DND-41 (cell line): ENCODE results near the gene STARD9.

Experiments
- ATAC-seq: fragments of 200-7000 bp; cut with Tn5 transposase; 3 replicates; pipeline ENCODE4 v1.9.1; 2021; ENCODE audit warnings: low read depth; ENCODE audit not compliant: insufficient read depth
- DNase-seq: peaks from one replicate; pipeline ENCODE4 v3.0.0-alpha.2; 2020
- H2AFZ ChIP-seq: 2 replicates; pipeline ENCODE4 v1.6.0; 2012; ENCODE audit warnings: low read depth, low read length
- H3K27ac ChIP-seq: 2 replicates; pipeline ENCODE4 v1.5.1; 2012; ENCODE audit warnings: low read length, inconsistent platforms
- H3K27me3 ChIP-seq: fragments of 200-600 bp; sonication (generic); 2 replicates; pipeline ENCODE4 v1.6.0; 2012; ENCODE audit warnings: low read length, mild to moderate bottlenecking, inconsistent platforms; ENCODE audit not compliant: insufficient read depth, poor library complexity
- H3K36me3 ChIP-seq: 2 replicates; pipeline ENCODE4 v1.5.1; 2012; ENCODE audit warnings: low read length, inconsistent platforms; ENCODE audit not compliant: insufficient read depth
- H3K4me1 ChIP-seq: 2 replicates; pipeline ENCODE4 v1.5.1; 2012; ENCODE audit warnings: mild to moderate bottlenecking, low read length; ENCODE audit not compliant: insufficient read depth
- H3K4me2 ChIP-seq: 2 replicates; pipeline ENCODE4 v1.6.0; 2012; ENCODE audit warnings: mild to moderate bottlenecking, moderate library complexity, low read length, inconsistent platforms; ENCODE audit not compliant: insufficient read depth
- H3K4me3 ChIP-seq, 2 experiments: fragments of 200-600 bp in 1 of 2; shearing (Covaris generic) in 1 of 2; 2 replicates each; pipeline ENCODE4 v1.5.1; 2012 to 2016; ENCODE audit warnings: inconsistent platforms in 2 of 2, low read length in 2 of 2, mild to moderate bottlenecking in 2 of 2, low read depth in 1 of 2, moderate library complexity in 1 of 2
- H3K79me2 ChIP-seq: 2 replicates; pipeline ENCODE4 v1.6.0; 2012; ENCODE audit warnings: low read length, inconsistent platforms; ENCODE audit not compliant: insufficient read depth
- H3K9ac ChIP-seq: 2 replicates; pipeline ENCODE4 v1.6.0; 2012; ENCODE audit warnings: low read depth, mild to moderate bottlenecking, inconsistent platforms, low read length, moderate library complexity
- H3K9me3 ChIP-seq: 2 replicates; pipeline ENCODE4 v1.5.1; 2012; ENCODE audit warnings: low read length, moderate library complexity, mild to moderate bottlenecking, inconsistent platforms; ENCODE audit not compliant: insufficient read depth, severe bottlenecking
- H4K20me1 ChIP-seq: 2 replicates; pipeline ENCODE4 v1.6.0; 2012; ENCODE audit warnings: low read length; ENCODE audit not compliant: insufficient read depth
- CTCF ChIP-seq: IDR thresholded peaks from 2 replicates; pipeline ENCODE4 v1.5.1; 2012; ENCODE audit warnings: borderline replicate concordance, low read length, moderate library complexity, mild to moderate bottlenecking; ENCODE audit not compliant: poor library complexity, severe bottlenecking; ENCODE audit errors: extremely low read depth
- EZH2 ChIP-seq: IDR thresholded peaks from 3 replicates; pipeline ENCODE4 v1.6.1; 2012; ENCODE audit warnings: borderline replicate concordance, low read depth, mild to moderate bottlenecking, moderate library complexity, low read length, inconsistent platforms; ENCODE audit not compliant: severe bottlenecking

The STARD9 gene

GRCh38 chr15:42735382-42736165 lies 160.2 kb downstream of the STARD9 start:
- peaks cover 23% of the 10 kb centered on the region for H3K79me2 ChIP-seq
- H3K4me2 ChIP-seq, result peak overlapping the region; percentile 99
- no peaks in the 10 kb centered on the region for H3K9me3 ChIP-seq
- DNase-seq, result no peak
- H4K20me1 ChIP-seq, result peaks cover 9% of the 10 kb centered on the region
- H3K27ac ChIP-seq, result peak overlapping the region; percentile 98
- H3K36me3 ChIP-seq, result peaks cover 51% of the 10 kb centered on the region
- no peaks in the 10 kb centered on the region for H3K27me3 ChIP-seq
- peak overlapping the region; percentile 91 for H3K9ac ChIP-seq
- no peak for TF ChIP-seq CTCF
- TF ChIP-seq EZH2, result no peak
- H3K4me1 ChIP-seq, result peaks cover 28% of the 10 kb centered on the region
- H3K4me3 ChIP-seq, result peak overlapping the region; percentile 95 to 96; a peak in 3 of 4 replicates
- no peak for ATAC-seq
- H2AFZ ChIP-seq, result no peak overlapping the region

- DNase-seq (peak; percentile 25), ATAC-seq (peak; percentile 37)
- TF ChIP-seq CTCF, result no peak
- Histone ChIP-seq H3K9ac (peak overlapping the region; percentile 91), H3K36me3 (peaks cover 44% of the 10 kb centered on the region), H3K9me3 (no peaks in the 10 kb centered on the region), H3K4me3 (peak overlapping the region; percentile 95 to 96), H3K79me2 (peaks cover 23% of the 10 kb centered on the region), H3K27me3 (no peaks in the 10 kb centered on the region), H3K4me2 (peak overlapping the region; percentile 99), H2AFZ (peak overlapping the region; percentile 95), H3K4me1 (peaks cover 28% of the 10 kb centered on the region), H3K27ac (peak overlapping the region; percentile 98), H4K20me1 (peaks cover 9% of the 10 kb centered on the region)
These were observed 160.9 kb downstream of the STARD9 start for GRCh38 chr15:42736178-42736792.

GRCh38 chr15:42736793-42737528 lies 161.6 kb downstream of the STARD9 start, which contains the start of gene CDAN1:
Gene CDAN1 (minus strand): TSS chr15:42737128. CDS start chr15:42737102, 26 bp downstream.
- peaks cover 9% of the 10 kb centered on the region for H4K20me1 ChIP-seq
- H3K36me3 ChIP-seq, result peaks cover 37% of the 10 kb centered on the region
- peak within 1 kb of the TSS; percentile 91 for H3K9ac ChIP-seq
- peak; percentile 90 for DNase-seq
- H3K27me3 ChIP-seq, result no peaks in the 10 kb centered on the region
- peak within 1 kb of the TSS; percentile 98 for H3K27ac ChIP-seq
- peaks cover 28% of the 10 kb centered on the region for H3K4me1 ChIP-seq
- H2AFZ ChIP-seq, result peak within 1 kb of the TSS; percentile 98
- no peaks in the 10 kb centered on the region for H3K9me3 ChIP-seq
- H3K79me2 ChIP-seq, result peaks cover 23% of the 10 kb centered on the region
- H3K4me3 ChIP-seq, result peak within 1 kb of the TSS; percentile 95 to 96
- ATAC-seq, result peak; percentile 93
- TF ChIP-seq EZH2, result no peak
- TF ChIP-seq CTCF, result peak; percentile 1
- peak within 1 kb of the TSS; percentile 99 for H3K4me2 ChIP-seq
